ENCODE results near the gene LRIG2.

Gene LRIG2

DNA sequence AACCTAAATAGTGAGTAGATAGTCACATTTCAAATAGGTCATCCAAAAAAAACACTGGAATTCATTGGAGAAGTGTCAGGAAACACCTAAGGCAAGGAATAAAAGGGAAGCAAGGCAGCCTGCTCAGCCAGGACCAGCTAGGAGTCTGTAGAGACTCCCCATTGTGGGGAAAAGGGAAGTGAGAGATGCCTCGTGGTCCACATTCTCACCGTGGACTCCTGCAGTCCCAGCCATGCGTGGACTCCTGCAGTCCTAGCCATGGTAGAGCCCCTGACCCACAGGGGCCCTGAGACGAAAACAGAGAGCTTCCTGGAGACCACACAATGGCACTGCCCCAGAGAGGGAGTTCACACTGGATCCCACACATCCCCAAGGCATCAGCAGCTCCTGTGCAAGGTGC is 97.5 kb downstream of the LRIG2 start:
- DNase-seq (ENCODE audit: low spot score) = no peak

DNA sequence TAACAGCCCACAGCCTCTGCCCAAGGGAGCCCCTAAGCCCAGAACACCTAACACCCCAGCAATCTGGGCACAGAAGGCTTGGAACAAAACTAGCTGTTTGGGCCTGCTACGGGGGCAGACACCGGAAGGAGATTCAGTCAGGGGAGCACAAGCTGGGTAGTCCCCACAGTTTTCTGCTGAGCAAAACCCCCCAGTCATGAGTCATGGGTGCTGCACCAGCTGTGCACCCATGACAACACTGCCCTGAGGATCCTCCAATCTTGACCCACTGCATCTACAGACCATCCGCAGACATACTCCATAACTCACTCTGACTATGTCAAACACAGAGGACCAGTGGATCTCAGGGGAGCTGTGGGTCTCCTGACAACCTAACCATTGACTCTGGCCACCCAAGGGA is 105.1 kb downstream of the LRIG2 start:
- DNase-seq (ENCODE audit: low spot score) = no peak

- DNase-seq (ENCODE audit: low spot score) = no peak
Observed at GRCh38 chr1:113178522-113178921, 105.5 kb downstream of the LRIG2 start.
